HCT116 (cell line): ENCODE measurements around the gene ERBIN.

ENCODE experiments used
- CTCF ChIP-seq, 3 experiments: fragments of 200-600 bp in 1 of 3; sonication (generic) in 1 of 3; IDR thresholded peaks in 2 of 3; conservative IDR thresholded peaks in 1 of 3; 2 replicates each; pipeline ENCODE4 v1.5.1; 2012 to 2017; ENCODE audit warnings: low read depth in 2 of 3, low read length in 2 of 3, antibody characterized with exemption in 1 of 3, borderline replicate concordance in 1 of 3, control low read depth in 1 of 3, mild to moderate bottlenecking in 1 of 3, mixed read lengths in 1 of 3, mixed run types in 1 of 3, moderate library complexity in 1 of 3; ENCODE audit not compliant: insufficient read depth in 1 of 3
- EZH2 ChIP-seq: fragments of 200-600 bp; sonication (generic); IDR thresholded peaks from 2 replicates; pipeline ENCODE4 v1.6.1; 2017; ENCODE audit warnings: antibody characterized with exemption, mixed run types
- POLR2AphosphoS5 ChIP-seq: IDR thresholded peaks from 2 replicates; pipeline ENCODE4 v1.6.1; 2011; ENCODE audit warnings: mild to moderate bottlenecking, low read depth, low read length, moderate library complexity
- REST ChIP-seq: IDR thresholded peaks from 2 replicates; pipeline ENCODE4 v1.6.1; 2012; ENCODE audit warnings: low read depth
- YY1 ChIP-seq: IDR thresholded peaks from 2 replicates; pipeline ENCODE4 v1.6.1; 2011; ENCODE audit warnings: low read length, low read depth, moderate library complexity, mild to moderate bottlenecking; ENCODE audit not compliant: insufficient replicate concordance; ENCODE audit errors: extremely low read depth
- ZBTB33 ChIP-seq: IDR thresholded peaks from 2 replicates; pipeline ENCODE4 v1.6.1; 2011; ENCODE audit warnings: mild to moderate bottlenecking, low read length, moderate library complexity; ENCODE audit not compliant: insufficient replicate concordance; ENCODE audit errors: extremely low read depth
- ZNF274 ChIP-seq: fragments of 200-500 bp; sonication (Bioruptor generic); IDR thresholded peaks from 2 replicates; pipeline ENCODE4 v1.6.1; 2014; ENCODE audit warnings: mild to moderate bottlenecking, low read depth, low read length, inconsistent platforms

- no peak for TF ChIP-seq CTCF (IDR thresholded peaks at IDR 0.05 in 2 of 3, conservative IDR thresholded peaks at IDR 0.05 in 1 of 3; ENCODE audit: borderline replicate concordance in 1 of 3, insufficient read depth in 1 of 3, low read depth in 2 of 3, low read length in 2 of 3)
- no peak for TF ChIP-seq ZNF274
- TF ChIP-seq ZBTB33 = no peak
- no peak for TF ChIP-seq EZH2
- no peak for TF ChIP-seq YY1
- no peak for TF ChIP-seq POLR2AphosphoS5
- TF ChIP-seq REST = no peak
Observed at GRCh38 chr5:65927503-65928321, 1.3 kb downstream of the ERBIN start.
